Thymus (tissue), 11 donors: ENCODE data around the gene FAM3A. TPM values are rescaled to one million over a fixed set of nuclear protein-coding genes. Genes with fewer than 3 reads are reported as not detected.

Experiments used
- DNase-seq, 9 donors: peaks; one replicate each; pipeline ENCODE4 v3.0.0-alpha.2; 2013; ENCODE audit warnings: low spot score in 9 of 9, low read depth in 6 of 9, missing footprints in 1 of 9
- H3K27ac ChIP-seq, 2 donors: one replicate each; pipeline ENCODE4 v1.5.1; 2013; ENCODE audit warnings: control low read depth in 1 of 2, low read depth in 1 of 2, low read length in 1 of 2, mild to moderate bottlenecking in 1 of 2, moderate library complexity in 1 of 2
- H3K27me3 ChIP-seq, 2 donors: one replicate each; pipeline ENCODE4 v1.5.1; 2013; ENCODE audit warnings: low read length in 1 of 2; ENCODE audit not compliant: control insufficient read depth in 2 of 2, insufficient read depth in 1 of 2
- H3K36me3 ChIP-seq, 2 donors: one replicate each; pipeline ENCODE4 v1.5.1; 2013; ENCODE audit warnings: low read length in 1 of 2, mild to moderate bottlenecking in 1 of 2, moderate library complexity in 1 of 2; ENCODE audit not compliant: control insufficient read depth in 2 of 2, insufficient read depth in 2 of 2
- H3K4me1 ChIP-seq, 2 donors: one replicate each; pipeline ENCODE4 v1.5.1; 2013; ENCODE audit warnings: low read length in 2 of 2; ENCODE audit not compliant: control insufficient read depth in 2 of 2, insufficient read depth in 2 of 2
- H3K4me3 ChIP-seq, 2 donors: one replicate each; pipeline ENCODE4 v1.5.1; 2013; ENCODE audit warnings: low read length in 2 of 2, control low read depth in 1 of 2, mild to moderate bottlenecking in 1 of 2
- H3K9me3 ChIP-seq, 2 donors: one replicate each; pipeline ENCODE4 v1.5.1; 2013; ENCODE audit warnings: low read length in 1 of 2, mild to moderate bottlenecking in 1 of 2; ENCODE audit not compliant: control insufficient read depth in 2 of 2, insufficient read depth in 1 of 2
- WGBS: extraction: QIAGEN DNeasy Blood & Tissue Kit; methylation state at CpG from one replicate; pipeline ENCODE4 v1.1.7; 2013; 5-methylcytosine and 5-hydroxymethylcytosine counted together
- polyA plus RNA-seq: library from polyadenylated mRNA; stranded (reverse); fragments of 200-250 nt; gene quantifications from one replicate; pipeline ENCODE4 v1.2.3, GENCODE V29; 2013
- total RNA-seq: library from RNA; stranded (reverse); fragments of 120-200 nt; gene quantifications from one replicate; pipeline ENCODE4 v1.2.4, GENCODE V29; 2013
- donor health status: healthy.

The FAM3A gene
- total and polyA plus RNA-seq, 2 donors: 18.4 to 73.4 TPM

DNA sequence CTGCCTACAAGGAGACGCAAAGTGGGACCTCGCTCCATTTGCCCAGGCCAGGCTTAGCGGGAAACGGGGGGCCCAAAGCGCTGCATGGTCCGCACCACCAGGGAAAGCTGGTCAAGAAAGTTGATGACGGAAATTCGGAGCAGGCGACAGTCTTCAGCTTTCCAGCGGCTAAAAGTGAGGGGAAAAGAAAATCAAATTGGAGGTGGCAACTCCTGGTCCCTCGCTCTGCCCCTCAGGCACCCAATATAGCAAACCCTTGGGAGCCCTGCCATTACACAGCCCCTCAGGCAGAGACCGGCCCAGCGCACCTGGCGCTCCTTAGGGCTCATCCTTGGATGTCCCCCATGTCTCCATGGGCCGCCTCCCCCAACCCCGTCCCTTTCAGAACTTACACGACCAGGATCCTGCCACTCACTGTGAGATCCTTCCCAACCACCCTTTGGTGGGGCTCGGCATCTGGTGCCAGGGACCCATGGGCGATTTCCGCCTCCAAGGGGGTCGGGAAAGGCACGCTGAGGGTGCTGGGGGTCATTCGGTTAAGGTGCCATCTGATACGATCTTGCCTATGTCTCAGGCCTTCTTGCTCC, 38.0 kb downstream of the FAM3A start:
- Histone ChIP-seq H3K4me3 (peak overlapping the region; percentile 45 to 59), H3K9me3 (peaks cover 0 to 8% of the 10 kb centered on the region in 2 donors), H3K27ac (no peak overlapping the region), H3K27me3 (no peaks in the 10 kb centered on the region), H3K4me1 (peaks cover 2 to 32% of the 10 kb centered on the region in 2 donors), H3K36me3 (no peaks in the 10 kb centered on the region)
- 70% methylated on average over 24 of the region's 24 CpGs for WGBS
- DNase-seq: peak in 1 of 9 donors; percentile 3

DNA sequence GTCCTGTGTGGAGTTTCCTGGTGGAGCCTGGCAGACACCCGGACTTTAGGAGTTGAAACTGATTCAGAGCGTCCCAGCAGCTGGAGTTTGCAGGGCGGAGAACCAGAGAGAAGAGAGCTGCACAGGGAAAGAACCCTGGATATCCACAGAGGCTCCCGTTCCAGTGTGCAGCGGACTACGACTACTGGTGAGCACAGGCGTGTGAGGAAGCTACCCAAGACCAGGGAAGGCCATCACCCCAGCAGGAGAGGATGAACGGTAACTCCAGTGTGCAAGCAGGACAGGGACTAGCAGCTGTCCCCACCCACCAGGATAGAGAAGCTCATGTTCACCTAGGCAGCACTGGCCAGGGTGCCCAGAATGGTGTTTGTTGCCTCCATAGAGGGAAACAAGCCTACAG, 39.2 kb downstream of the FAM3A start:
- Histone ChIP-seq H3K4me1 (peaks cover 2 to 28% of the 10 kb centered on the region in 2 donors), H3K36me3 (peaks cover 0 to 1% of the 10 kb centered on the region in 2 donors), H3K27ac (no peak overlapping the region), H3K4me3 (no peak overlapping the region), H3K27me3 (no peaks in the 10 kb centered on the region), H3K9me3 (peaks cover 0 to 8% of the 10 kb centered on the region in 2 donors)
- WGBS: 96% methylated on average over 8 of the region's 8 CpGs
- no peak for DNase-seq

DNA sequence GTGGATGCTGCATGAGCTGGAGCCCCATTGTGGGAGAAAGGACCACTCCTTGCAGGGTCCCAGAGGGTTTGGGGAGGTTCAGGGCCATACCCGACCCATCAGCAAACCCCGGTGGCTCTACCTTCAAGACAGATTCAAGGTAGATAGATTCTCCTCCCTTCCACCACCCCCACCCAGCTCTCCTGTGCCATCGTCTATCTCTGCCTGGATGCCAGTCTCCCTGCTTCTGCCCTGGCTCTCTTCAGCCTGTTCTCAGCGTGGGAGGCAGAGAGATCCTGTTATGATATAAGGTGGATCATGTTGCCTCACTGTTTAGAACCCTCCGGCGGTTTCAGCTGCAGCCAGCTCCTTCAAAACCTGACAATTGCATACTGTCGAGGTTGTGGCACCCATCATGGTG, 42.3 kb downstream of the FAM3A start:
- H3K4me1 ChIP-seq: peaks cover 2 to 18% of the 10 kb centered on the region in 2 donors
- H3K27me3 ChIP-seq: no peaks in the 10 kb centered on the region
- peaks cover 0 to 31% of the 10 kb centered on the region in 2 donors for H3K36me3 ChIP-seq
- H3K9me3 ChIP-seq: peaks cover 0 to 1% of the 10 kb centered on the region in 2 donors
- WGBS: 94% methylated on average over 7 of the region's 7 CpGs
- no peak overlapping the region for H3K4me3 ChIP-seq
- H3K27ac ChIP-seq: no peak overlapping the region
- no peak for DNase-seq

DNA sequence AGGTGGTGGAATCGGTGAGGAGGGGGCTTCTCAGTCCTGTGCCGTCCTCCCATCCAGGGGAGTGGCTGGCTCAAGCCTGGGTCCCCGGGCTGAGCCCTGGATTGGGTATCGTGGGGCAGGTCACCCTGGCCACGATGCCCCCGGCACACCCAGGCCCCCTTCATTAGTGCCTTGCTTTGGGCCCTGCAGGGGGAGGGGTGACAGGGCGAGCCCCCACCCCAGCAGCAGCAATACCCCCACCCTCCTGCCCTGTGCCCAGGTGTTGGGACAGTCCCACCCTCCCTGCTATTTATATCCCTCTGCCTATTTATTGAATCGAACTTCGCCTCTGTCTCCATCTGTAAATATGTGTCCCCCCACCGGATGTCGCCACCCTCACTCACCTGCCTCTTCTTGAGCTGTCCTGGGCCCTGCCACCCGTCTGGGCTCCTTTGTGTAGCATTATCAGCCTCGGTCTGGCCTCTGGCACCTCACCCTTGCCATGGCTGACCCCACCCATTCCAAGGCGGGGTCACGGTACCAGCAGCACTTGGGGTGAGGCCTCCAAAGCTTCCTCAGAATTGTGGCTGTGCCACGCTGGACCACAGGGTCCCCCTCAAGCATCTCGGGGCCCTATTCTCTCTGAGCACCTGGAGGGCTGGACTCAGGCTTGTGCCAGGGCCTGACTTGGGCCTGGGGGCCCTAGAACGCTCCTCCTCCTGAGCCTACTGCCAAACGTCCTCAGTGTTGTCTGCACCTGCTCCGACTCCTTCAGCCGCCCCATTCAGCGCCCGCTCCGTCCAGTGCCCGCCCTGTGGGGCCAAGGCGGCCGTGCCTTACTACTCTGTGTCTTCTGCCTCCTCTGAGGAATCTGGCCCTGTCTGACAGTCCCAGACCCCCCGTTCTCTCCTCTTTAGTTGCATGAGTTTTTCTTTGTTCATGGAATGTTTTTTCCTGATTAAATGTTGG, 43.1 kb downstream of the FAM3A start:
- H3K36me3 ChIP-seq: peaks cover 0 to 38% of the 10 kb centered on the region in 2 donors
- WGBS: 92% methylated on average over 28 of the region's 28 CpGs

DNA sequence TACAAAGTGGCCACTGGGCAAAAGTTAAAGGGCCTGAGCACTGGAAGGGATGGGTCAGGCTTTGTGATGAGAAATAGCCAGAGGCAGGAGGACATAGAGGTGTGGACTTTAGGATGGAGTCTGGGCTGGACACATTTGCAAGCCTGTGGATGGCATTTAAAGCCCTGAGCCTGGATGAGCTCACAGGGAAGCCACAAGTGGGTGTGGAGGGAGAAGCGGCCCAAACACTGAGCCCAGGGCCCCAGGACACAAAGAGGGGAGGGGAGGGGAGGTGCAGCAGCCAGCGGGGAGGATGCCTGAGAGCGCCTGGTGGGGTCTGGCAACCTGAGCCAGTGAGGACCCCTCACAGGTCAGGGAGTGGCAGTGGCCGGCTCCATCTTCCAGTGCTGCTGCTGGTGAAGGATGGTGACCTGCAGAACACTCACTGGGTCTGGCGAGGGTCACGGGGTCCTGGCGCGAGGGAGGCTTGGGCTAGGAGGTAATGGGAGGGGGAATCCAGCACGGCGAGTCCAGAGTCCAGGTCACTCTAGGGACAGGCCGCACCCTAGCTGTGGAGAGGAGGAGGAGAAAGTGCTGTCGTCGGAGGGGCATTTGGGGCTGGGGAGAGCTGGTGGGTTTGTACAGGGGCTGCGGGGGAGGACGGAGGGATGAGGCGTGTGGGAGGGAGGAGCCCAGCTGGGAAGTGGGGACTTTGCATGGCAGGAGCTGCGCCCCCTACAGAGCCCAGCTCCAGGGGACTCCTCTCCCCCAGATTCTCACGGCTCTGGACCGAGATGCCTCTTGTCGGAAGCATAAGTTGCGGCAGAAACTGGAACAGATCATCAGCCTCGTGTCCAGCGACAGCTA, 44.0 kb downstream of the FAM3A start:
- Histone ChIP-seq H3K27me3 (no peaks in the 10 kb centered on the region), H3K9me3 (peaks cover 0 to 9% of the 10 kb centered on the region in 2 donors), H3K4me1 (peaks cover 0 to 6% of the 10 kb centered on the region in 2 donors), H3K27ac (no peak overlapping the region), H3K4me3 (no peak overlapping the region), H3K36me3 (peaks cover 2 to 45% of the 10 kb centered on the region in 2 donors)
- DNase-seq: no peak
- 97% methylated on average over 23 of the region's 23 CpGs for whole genome bisulfite sequencing

More for the DNA sequence above, 43.1 kb downstream of the FAM3A start:
- H3K4me1 ChIP-seq: peaks cover 0 to 14% of the 10 kb centered on the region in 2 donors
- H3K27me3 ChIP-seq: no peaks in the 10 kb centered on the region
- H3K9me3 ChIP-seq: peaks cover 0 to 8% of the 10 kb centered on the region in 2 donors
- no peak for DNase-seq
- H3K27ac ChIP-seq: no peak overlapping the region
- no peak overlapping the region for H3K4me3 ChIP-seq

DNA sequence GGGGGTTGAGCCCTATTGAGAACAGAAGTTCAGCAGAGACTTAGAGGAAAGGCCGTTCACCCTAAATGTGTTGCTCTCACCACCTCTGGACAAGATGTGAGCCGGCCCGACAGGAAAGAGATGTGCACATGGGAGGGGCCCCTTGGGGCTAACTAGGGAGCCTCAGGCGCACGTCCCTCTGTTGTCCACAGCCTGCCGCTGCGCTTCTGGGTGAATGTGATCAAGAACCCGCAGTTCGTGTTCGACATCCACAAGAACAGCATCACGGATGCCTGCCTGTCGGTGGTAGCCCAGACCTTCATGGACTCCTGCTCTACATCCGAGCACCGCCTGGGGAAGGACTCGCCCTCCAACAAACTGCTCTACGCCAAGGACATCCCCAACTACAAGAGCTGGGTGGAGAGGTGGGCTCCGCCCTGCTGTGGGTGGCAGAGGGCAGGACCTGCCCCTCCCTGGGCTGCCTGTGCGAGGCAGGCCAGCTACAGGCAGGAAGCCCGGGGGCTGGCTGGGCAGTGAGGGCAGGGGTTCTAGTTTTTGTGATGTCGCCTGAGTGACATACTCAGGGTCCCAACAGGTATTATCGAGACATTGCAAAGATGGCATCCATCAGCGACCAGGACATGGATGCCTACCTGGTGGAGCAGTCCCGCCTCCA, 45.0 kb downstream of the FAM3A start:
- Histone ChIP-seq H3K4me1 (no peaks in the 10 kb centered on the region), H3K27me3 (no peaks in the 10 kb centered on the region), H3K27ac (no peak overlapping the region), H3K9me3 (peaks cover 0 to 15% of the 10 kb centered on the region in 2 donors), H3K36me3 (peaks cover 2 to 54% of the 10 kb centered on the region in 2 donors), H3K4me3 (no peak overlapping the region)
- no peak for DNase-seq
- WGBS: 98% methylated on average over 22 of the region's 23 CpGs

DNA sequence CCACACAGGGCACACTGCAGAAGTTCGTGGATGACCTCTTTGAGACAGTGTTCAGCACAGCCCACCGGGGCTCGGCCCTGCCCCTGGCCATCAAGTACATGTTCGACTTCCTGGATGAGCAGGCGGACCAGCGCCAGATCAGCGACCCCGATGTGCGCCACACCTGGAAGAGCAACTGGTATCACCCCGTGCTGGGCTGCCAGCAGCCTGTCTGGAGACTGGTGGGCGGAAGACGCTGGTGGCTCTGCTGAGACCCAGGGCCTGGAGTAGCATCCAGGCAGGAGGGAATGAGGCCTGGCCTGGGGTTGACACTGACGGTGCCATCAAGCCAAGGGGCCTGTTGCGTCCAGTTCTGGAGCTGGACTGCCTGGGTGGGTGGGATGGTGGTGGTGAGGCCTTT, 45.6 kb downstream of the FAM3A start:
- H3K4me1 ChIP-seq: no peaks in the 10 kb centered on the region
- H3K27ac ChIP-seq: no peak overlapping the region
- no peak overlapping the region for H3K4me3 ChIP-seq
- peaks cover 0 to 15% of the 10 kb centered on the region in 2 donors for H3K9me3 ChIP-seq
- no peak for DNase-seq
- H3K36me3 ChIP-seq: peaks cover 3 to 59% of the 10 kb centered on the region in 2 donors
- WGBS: 99% methylated on average over 14 of the region's 14 CpGs
- no peaks in the 10 kb centered on the region for H3K27me3 ChIP-seq

DNA sequence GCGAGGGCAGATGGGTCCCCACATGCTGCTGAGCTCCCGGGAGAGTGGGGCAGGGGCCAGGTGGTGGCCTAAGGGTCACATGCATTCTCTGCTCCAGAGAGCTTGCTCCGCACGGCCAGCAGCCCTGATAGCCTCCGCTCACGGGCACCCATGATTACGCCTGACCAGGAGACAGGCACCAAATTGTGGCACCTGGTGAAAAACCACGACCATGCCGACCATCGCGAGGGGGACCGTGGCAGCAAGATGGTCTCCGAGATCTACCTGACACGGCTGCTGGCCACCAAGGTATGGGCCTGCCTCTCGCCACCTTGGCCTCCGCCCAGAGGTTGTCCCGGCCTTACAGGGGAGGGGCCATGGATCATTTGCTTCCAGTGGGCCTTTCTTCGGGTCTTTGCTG, 46.2 kb downstream of the FAM3A start:
- no peak for DNase-seq
- H3K27me3 ChIP-seq: no peaks in the 10 kb centered on the region
- no peaks in the 10 kb centered on the region for H3K4me1 ChIP-seq
- peaks cover 5 to 62% of the 10 kb centered on the region in 2 donors for H3K36me3 ChIP-seq
- no peak overlapping the region for H3K4me3 ChIP-seq
- H3K27ac ChIP-seq: no peak overlapping the region
- 99% methylated on average over 18 of the region's 18 CpGs for WGBS
- H3K9me3 ChIP-seq: peaks cover 0 to 15% of the 10 kb centered on the region in 2 donors
